Stimulated activated naive CD4-positive, alpha-beta T cell treated with Interleukin-2 at 50 U/mL for 16 hours (primary cell): ENCODE results near the gene BAZ2B.

Source experiments
- DNase-seq: peaks from one replicate; lab custom pipeline; 2025; lab: John Stamatoyannopoulos, UW

The BAZ2B gene

DNA sequence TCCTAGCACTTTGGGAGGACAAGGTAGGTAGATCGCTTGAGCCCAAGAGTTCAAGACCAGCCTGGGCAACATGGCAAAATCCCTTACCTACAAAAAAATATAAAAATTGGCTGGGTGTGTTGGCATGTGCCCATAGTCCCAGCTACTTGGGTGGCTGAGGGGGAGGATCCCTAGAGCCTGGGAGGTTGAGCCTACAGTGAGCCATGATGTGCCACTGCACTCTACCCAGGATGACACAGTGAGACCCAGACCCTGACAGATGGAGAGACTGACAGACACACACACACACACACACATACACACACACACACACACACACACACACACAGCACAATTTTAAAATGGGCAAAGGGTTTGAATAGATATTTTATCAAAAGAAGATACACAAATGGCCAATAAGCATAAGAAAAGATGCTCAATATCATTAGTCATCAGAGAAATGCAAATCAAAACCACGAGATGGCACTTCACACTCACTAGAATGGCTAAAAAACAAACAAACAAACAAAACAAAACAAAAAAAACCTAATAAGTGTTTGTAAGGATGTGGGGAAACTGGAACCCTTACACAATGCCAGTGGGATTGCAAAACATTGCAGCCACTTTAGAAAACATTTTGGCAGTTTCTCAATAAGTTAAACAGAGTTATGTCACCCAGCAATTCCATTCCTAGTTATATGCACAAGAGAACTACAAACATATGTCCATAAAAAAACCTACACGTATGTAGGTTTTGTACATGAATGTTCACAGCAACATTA lies 42.3 kb downstream of the BAZ2B start:
- DNase-seq = no peak

DNA sequence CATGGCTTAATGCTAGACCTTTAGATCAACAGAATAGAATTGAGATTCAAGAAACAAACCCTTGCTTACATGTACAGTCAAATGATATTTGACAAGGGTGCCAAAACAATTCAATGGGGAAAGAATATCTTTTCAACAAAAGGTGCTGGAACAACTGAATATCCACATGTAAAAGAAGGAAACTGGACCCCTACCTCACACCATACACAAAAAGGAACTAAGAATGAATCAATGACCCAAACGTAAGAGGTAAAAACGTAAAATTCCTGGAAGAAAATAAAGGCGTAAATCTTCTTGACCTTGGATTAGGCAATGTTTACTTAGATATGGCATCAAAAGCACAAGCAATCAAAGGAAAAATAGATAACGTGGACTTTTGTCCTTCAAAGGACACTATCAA lies 43.1 kb downstream of the BAZ2B start:
- DNase-seq = no peak

DNA sequence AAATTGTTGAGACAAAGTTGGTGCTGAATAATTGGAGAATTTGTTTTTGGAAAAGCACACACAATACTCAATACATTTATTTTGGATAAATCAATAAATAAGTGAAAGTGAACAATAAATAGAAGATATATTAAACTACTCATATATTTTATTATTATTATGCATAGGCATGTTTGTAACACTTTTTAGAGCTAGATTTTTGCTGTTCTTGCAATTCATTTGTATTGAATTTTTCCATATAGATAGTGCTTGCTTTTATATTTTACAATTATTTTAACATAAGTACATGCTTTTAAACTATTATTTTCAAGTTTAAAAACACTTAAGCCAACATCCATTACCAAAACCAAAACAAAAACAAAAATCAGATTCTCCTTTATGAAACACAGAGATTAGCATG lies 43.9 kb downstream of the BAZ2B start:
- DNase-seq = no peak

DNA sequence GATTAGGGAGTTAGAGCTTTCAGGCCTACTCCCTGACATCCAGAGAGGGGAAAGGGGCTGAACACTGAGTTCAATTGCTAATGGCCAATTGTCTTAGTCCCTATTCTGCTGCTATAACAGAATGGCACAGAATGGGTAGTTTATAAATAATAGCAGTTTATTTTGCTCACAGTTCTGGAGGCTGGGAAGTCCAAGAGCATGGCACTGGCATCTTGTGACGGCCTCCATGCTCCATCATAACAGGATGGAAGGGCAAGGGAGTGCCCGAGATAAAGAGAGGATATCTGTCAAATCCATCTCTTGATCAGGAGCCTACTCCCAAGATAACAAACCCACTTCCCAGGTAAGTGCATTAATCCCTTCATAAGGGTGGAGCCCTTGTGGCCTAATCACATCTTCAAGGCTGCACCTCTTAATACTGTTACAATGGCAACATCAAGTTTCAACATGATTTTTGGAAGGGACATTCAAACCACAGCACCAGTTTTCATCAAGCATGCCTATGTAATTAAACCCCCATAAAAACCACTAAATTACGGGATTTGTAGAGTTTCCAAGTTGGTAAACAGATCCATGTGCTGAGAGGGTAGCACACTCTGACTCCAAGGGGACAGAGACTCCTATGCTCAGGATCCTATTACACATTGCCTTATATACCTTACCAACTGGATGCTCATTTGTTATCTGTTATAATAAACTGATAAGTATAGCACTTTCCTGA lies 44.6 kb downstream of the BAZ2B start:
- DNase-seq = no peak

DNA sequence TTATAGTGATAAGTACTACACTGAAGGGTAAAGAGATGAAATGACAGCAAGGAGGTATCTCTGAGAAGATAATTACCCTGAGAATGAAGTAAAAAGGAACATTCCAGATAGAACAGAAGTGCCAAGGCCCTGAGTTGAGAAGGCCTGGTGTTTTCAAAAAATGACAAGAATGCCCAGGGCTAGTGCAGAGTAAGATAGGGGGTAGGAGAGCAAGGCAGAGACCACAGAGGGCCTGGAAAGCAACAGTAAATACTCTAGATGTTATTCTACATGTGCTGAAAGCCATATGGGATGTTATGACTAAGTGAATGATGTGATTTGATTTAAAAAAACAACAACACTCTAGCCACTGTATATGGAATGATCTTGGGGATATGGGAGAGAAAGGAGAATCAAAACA lies 52.3 kb downstream of the BAZ2B start:
- no peak for DNase-seq

DNA sequence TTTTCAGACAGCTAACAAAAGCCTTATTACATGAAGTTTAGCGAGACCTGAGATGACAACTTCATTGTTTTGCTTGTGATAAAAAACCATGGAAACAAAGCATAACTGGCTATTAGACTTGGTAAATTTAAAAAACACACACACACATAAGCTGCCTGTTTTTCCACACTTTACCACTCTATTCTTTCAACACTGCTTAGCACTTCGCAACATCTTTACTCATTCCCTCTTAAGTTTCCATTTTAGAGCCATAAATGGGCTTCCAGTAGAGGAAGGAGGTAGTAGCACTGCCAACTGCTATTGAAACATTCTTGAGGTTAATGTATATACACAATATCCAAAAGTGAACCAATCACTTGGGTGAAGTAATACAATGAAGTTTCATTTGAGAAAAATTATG lies 54.1 kb downstream of the BAZ2B start:
- no peak for DNase-seq

DNA sequence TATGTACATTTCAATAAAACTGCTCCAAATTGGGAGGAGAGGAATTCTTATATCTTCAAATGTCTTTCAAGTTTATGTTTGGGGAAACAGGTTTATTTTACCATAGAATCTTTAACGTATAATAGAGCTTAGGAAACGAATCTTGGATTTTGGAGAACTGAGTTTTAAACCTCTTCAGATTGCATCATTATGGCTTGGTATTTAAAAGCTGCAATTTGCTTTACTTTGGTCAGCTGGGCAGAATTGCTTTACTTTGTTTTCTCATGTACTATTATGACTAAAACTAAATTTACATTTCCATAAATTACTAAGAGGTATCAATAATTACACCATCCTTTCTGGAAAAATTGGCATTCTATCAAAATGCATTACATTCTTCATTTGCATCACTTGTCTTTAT lies 54.6 kb downstream of the BAZ2B start:
- no peak for DNase-seq

DNA sequence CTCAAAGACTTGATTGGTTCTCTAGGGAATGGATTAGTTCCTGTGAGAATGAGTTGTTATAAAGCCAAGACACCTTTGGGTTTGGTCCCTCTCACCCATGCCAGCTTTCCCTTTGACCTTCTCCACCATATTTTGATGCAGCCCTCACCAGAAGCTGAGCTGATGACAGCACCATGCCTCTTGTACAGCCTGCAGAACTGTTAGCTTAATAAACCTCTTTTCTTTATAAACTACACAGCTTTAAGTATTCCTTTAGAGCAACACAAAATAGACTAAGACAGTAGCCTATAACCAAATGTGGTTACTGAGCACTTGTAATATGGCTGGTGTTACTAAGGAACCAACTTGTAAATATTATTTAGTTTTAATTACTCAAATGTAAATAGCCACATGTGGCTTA lies 55.1 kb downstream of the BAZ2B start:
- no peak for DNase-seq

DNA sequence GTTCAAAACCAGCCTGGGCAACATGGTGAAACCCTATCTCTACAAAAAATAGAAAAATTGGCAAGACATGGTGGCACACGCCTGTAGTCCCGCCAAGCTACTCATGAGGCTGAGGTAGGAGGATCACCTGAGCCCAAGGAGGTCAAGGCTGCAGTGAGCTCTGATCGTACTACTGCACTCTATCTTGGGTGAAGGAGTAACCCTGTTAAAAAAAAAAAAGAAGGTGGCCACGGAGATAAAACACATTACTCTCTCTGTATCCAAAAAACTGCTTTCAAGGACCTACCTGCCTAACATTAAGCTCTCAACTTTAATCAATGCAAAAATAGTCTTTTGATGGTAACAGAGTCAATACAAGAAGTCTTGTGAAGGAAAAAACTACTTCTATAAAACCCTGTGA lies 57.3 kb downstream of the BAZ2B start:
- no peak for DNase-seq

DNA sequence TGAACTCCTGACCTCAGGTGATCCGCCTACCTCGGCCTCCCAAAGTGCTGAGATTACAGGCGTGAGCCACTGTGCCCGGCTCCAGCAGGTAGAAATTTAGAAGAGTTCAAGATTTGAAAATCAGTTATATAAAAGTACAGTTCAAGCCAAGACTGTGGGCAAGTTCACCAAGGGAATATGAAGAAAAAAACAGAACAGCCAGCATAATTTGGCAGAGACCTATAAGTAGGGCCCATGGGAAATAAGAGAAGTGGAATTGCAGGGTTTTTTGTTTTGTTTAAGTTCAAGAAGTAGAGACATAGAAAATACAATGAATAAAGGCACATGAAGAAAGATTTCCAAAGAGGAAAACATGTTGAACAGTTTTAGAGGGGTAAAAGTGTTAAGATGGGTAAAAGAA lies 57.9 kb downstream of the BAZ2B start:
- DNase-seq = no peak

DNA sequence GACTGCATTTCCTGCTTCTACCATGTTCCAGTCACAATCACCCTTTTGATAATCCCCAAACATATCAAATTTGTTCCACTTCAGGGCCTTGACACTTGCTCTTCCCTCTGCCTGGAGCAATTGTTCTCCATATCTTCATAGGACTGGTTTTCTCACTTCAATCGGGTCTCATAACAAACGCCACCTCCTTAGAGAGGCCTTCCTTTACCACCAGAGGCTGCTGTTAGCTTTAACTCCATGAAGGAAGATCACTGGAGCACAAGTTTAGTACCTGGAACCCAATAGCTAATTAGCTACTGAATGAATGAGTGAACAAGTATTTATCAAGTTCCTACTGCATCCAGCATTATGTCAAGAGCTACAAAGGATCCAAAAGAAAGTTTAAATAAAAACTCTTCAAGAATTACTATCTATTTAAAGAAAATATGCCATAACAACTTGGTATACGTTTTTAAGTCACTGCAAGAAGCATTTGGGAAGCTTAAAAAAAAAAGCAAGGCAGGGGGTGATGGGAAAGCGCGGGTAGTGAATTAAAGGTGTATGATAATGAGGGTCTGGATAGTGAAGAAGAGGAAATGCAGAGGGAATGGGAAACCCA lies 58.8 kb downstream of the BAZ2B start:
- no peak for DNase-seq

DNA sequence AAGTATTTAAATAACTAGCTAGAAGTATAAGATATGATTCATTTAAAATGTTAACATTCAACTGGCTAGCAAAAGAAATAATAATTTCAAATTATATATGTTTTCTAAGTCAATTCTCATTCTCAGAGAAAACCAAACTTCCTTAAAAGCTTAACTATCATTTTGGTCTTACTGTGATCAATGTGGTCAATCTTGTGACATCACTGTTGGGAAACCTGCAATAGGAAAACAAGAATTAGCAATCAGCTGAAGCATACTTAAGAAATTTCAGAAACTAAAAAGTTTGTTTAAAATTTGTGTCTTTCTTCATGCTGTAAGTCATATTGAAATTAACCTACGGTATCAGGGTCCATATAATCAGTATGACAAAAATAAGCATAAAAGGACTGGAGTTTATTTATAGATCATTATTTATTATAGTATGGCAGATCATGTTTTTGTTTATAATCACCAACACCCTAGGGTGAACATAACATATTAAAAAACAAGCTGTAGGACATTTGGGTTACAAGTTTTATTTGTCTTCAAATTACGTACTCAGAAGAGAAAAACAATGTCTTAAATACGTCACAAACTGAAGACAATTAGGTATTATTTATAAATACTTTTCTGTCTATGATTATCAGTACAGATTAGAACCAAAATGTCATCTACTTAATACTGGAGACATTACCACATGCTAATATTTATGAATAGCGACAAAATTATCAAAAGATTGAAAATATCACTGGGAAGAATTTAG lies 60.5 kb downstream of the BAZ2B start:
- no peak for DNase-seq

DNA sequence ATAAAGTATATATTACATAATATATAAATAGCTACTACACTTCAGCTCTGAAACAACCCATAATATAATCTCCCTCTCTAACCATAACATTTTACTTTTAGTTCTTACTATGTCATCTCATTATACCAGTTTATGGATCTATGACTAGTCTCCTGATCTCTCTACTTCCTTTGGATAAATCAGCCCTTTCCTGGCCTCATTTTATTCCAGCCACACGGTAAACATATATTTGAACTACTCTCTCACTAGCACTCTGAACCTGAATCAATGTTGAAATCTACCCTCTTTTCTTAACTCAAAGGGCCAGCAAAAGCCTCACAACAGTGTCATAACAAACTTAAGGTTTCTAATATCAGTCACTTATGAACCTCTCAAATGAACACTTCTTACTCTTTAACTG lies 62.6 kb downstream of the BAZ2B start:
- DNase-seq = no peak

DNA sequence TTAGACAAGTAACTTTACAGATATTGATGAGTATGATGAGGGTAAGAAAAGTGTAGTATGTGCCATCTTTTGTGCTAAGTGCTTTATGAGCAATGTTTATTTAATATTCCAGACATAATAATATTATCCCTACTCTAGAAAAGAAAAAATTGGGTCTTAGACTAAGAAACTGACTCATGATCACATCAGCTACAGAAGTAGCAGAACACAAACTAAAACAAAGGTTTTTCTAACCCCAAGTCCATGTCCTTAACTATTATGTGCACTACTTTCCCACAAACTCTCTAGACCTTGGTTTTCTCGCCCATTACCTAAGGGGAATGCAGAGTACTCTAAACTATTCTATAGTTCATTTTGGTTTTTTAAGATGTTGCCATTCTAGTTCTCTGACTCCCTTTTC lies 64.5 kb downstream of the BAZ2B start:
- DNase-seq = no peak

DNA sequence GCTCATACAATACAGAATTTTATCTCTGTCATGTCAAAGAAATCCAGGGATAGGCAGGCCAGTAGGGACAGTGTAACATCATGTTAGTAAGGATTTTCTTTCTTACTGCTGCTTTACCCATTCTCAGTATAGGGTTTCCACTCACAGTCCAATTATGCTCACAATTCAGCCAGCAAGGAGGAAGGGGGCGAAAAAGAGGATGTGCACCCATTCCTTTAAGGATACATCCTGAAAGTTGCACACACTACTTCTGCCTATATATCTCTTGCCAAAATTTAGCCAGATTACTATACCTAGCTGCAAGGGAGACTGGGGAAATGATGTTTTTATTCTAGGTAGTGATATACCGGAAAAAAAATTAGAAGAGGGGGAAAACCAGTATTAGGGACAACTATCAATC lies 66.1 kb downstream of the BAZ2B start:
- no peak for DNase-seq

DNA sequence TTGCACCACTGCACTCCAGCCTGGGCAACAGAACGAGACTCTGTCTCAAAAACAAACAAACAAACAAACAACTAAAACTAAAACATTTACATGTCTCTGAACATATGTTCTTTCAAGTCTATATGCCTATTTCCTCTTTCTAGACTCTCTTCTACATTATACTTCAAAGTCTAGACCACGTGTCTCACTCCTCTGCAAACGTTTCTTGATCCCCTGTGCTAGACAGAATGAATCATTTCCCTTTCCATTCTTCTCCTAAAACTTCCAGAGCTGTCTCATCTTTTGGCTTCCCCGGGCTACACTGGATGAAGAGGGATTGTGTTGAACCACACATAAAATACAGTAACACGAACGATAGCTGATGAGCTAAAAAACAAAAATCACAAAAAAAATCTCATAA lies 67.1 kb downstream of the BAZ2B start:
- DNase-seq = no peak

DNA sequence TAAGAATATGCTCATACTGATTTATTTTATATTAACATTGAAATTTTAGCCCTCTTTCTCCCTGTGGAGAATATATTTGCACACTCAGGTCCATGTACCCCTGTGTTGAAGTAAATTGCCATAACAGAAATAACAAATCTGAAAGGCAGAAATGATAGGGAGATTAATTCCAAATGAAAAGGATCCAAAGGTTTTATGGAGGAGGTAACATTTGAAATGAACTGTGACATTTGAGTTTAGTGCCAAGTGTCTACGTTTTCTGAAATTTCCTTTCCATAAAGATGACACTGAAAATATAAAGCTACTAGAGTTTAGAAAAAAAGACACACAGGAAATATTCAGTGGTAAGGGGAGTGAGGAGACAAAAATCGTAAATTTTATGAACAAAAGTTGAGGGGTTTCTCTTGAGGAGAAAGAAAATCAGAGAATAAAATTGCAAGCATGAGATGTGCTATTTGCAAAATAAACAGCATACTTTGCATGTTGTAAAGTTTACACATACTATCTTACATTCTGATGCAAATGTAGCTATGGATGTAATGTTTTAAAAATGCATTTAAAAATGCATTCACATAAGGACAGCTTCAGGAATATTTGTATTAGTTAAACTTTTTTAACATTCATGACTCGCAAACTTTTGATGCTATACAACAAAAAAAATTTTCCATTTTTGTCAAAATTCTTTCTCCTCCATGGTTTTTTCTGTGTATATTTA lies 69.5 kb downstream of the BAZ2B start:
- DNase-seq = no peak

DNA sequence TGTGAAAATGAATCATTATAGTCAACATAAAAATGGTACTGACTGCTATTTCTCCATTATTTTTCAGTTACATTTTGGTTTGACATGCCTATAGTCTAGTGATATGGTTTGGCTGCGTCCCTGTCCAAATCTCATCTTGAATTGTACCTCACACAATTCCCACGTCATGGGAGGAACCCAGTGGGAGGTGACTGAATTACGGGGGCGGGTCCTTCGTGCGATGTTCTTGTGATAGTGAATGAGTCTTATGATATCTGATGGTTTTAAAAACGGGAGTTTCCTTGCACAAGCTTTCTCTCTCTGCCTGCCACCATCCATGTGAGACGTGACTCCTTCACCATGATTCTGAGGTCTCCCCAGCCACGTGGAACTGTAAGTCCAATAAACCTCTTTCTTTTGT lies 70.3 kb downstream of the BAZ2B start:
- no peak for DNase-seq

DNA sequence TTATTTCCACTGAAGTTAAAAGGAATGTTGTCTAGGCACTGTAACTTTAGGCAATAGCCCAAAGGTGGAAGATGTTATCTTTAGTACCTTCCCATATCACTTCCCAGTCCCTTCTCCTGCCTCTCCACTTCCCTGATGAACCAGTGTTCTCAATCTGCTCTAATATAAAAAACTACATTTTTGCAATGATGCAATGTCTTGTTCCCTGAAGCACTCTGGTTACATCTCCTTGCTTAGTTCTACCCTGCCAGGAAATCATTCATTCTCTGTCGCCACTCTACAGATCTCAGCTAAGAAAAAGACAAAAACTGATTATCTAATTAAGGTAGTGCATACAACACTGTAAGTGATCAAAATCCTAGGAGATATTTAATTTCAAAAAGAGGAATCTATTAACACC lies 71.3 kb downstream of the BAZ2B start:
- no peak for DNase-seq

DNA sequence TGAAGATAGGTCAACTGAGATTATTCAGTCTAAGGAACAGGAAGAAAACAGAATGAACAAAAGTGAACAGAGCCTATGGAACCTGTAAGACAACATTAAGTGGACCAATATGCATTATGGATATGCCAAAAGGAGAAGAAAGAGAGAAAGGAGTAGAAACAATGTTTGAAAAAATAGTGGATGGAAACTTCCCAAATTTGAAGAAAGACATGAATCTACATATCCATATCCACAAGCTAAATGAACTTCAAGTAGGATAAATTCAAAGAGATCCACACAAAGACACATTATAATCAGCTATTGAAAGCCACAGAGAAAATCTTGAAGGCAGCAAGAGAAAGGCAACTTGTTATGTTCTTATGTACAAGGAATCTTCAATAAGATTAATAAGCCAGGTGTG lies 74.2 kb downstream of the BAZ2B start:
- no peak for DNase-seq

DNA sequence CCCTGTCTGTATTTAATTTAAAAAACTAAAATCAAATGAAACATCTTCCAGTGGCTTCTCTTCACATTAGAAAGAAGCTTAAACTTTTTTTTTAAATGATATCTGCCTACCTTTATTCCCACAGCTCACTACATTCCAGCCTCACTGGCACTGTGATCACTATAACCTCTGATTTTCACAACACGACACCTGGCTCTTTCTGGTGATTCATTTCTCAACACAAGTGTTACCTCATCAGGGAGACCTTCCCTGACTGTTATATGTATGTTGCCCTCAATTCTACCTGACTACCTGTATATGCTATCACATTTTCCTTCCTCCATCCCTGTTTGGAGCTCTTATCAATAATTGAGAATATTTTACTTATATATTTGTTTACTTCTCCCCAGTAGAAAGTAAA lies 76.6 kb downstream of the BAZ2B start:
- no peak for DNase-seq

DNA sequence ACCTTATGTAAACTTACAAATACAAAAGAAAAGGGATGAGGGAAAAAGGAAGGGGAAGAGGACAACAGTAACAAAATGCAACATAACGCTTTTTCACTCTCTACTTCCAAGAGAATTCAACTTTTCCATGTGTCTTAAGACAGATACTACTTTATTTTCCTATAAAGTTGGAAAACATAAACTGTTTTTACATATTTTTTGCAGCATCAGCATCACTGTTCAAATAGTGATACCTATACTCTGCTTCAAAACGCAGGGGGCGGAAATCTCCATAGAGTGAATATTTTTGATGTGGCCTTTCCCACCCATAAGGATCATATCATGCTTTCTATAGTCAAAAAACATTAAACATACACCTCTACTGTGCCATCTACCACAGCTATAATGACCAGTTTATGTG lies 77.5 kb downstream of the BAZ2B start:
- no peak for DNase-seq
